NCI-H510A treated with DMSO at 0.1 percent for 48 hours (cell line): ENCODE data around the gene SLC22A31.
"Not testable (repeated sequence)": the region's sequence is repeated elsewhere in the genome, so short reads cannot be mapped to it uniquely, and the experiment has no call there.

Source experiments
- DNase-seq: peaks from one replicate; lab custom pipeline; 2025; lab: John Stamatoyannopoulos, UW

The SLC22A31 gene

GRCh38 chr16:89192956-89193575 is 7.3 kb downstream of the SLC22A31 start:
- DNase-seq, result no peak

GRCh38 chr16:89192186-89192955 is 8.0 kb downstream of the SLC22A31 start:
- DNase-seq, result not testable (repeated sequence)

- no peak for DNase-seq
Measured at GRCh38 chr16:89191901-89192185, 8.5 kb downstream of the SLC22A31 start.

GRCh38 chr16:89191033-89191900 is 9.1 kb downstream of the SLC22A31 start:
- DNase-seq, result no peak

- no peak for DNase-seq
Measured at GRCh38 chr16:89190150-89190958, 10.0 kb downstream of the SLC22A31 start.

- no peak for DNase-seq
Measured at GRCh38 chr16:89189358-89190025, 10.8 kb downstream of the SLC22A31 start.

- DNase-seq, result not testable (repeated sequence)
Measured at GRCh38 chr16:89188471-89189357, 11.6 kb downstream of the SLC22A31 start.

- DNase-seq, result no peak
Measured at GRCh38 chr16:89187770-89188392, 12.5 kb downstream of the SLC22A31 start.

- no peak for DNase-seq
Measured at GRCh38 chr16:89187032-89187769, 13.1 kb downstream of the SLC22A31 start.

GRCh38 chr16:89186593-89187031 is 13.7 kb downstream of the SLC22A31 start:
- not testable (repeated sequence) for DNase-seq

GRCh38 chr16:89185887-89186592 is 14.3 kb downstream of the SLC22A31 start:
- not testable (repeated sequence) for DNase-seq

- no peak for DNase-seq
Measured at GRCh38 chr16:89184933-89185794, 15.2 kb downstream of the SLC22A31 start.

GRCh38 chr16:89184677-89184932 is 15.7 kb downstream of the SLC22A31 start:
- no peak for DNase-seq

GRCh38 chr16:89183975-89184676 is 16.2 kb downstream of the SLC22A31 start:
- no peak for DNase-seq

- no peak for DNase-seq
Measured at GRCh38 chr16:89183463-89183862, 16.9 kb downstream of the SLC22A31 start.

GRCh38 chr16:89179656-89180315 is 20.6 kb downstream of the SLC22A31 start:
- no peak for DNase-seq

- no peak for DNase-seq
Measured at GRCh38 chr16:89179148-89179484, 21.2 kb downstream of the SLC22A31 start.
